ENCODE results near the gene PSTPIP1. TPM values are rescaled to one million over a fixed set of nuclear protein-coding genes. Genes with fewer than 3 reads are reported as not detected.

Gene PSTPIP1
- total and polyA plus RNA-seq, 9 of the 15 experiments (the other 6 are each of a cell fraction or from before 2014, with no cell fraction given) = not detected

- no peak for TF ChIP-seq ZNF717 (CRISPR knock-in tag; IDR thresholded peaks at IDR 0.05)
- TF ChIP-seq POLR2G (IDR thresholded peaks at IDR 0.05; ENCODE audit: low read depth, low read length) = no peak
Measured at GRCh38 chr15:77017761-77018720, 23.1 kb downstream of the PSTPIP1 start (continued).

- TF ChIP-seq, protein P1, sequence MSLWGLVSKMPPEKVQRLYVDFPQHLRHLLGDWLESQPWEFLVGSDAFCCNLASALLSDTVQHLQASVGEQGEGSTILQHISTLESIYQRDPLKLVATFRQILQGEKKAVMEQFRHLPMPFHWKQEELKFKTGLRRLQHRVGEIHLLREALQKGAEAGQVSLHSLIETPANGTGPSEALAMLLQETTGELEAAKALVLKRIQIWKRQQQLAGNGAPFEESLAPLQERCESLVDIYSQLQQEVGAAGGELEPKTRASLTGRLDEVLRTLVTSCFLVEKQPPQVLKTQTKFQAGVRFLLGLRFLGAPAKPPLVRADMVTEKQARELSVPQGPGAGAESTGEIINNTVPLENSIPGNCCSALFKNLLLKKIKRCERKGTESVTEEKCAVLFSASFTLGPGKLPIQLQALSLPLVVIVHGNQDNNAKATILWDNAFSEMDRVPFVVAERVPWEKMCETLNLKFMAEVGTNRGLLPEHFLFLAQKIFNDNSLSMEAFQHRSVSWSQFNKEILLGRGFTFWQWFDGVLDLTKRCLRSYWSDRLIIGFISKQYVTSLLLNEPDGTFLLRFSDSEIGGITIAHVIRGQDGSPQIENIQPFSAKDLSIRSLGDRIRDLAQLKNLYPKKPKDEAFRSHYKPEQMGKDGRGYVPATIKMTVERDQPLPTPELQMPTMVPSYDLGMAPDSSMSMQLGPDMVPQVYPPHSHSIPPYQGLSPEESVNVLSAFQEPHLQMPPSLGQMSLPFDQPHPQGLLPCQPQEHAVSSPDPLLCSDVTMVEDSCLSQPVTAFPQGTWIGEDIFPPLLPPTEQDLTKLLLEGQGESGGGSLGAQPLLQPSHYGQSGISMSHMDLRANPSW (CRISPR knock-in tag; IDR thresholded peaks at IDR 0.05) = no peak
- no peak for TF ChIP-seq ZNF184 (CRISPR knock-in tag; IDR thresholded peaks at IDR 0.05)
- no peak for TF ChIP-seq RHOXF2B (CRISPR knock-in tag; conservative IDR thresholded peaks at IDR 0.05)
- no peak for TF ChIP-seq MYNN (IDR thresholded peaks at IDR 0.05)
- no peak for TF ChIP-seq MYNN (CRISPR knock-in tag; IDR thresholded peaks at IDR 0.05)
- TF ChIP-seq PRMT5 (CRISPR knock-in tag; IDR thresholded peaks at IDR 0.05) = no peak
Measured at GRCh38 chr15:77018796-77019505, 24.0 kb downstream of the PSTPIP1 start.

More at GRCh38 chr15:77018796-77019505, 24.0 kb downstream of the PSTPIP1 start:
- Histone ChIP-seq H3K4me2 (ENCODE audit: insufficient read depth, low read length) (no peak overlapping the region), H3K9me1 (ENCODE audit: control insufficient read depth, insufficient read depth, low read length) (no peaks in the 10 kb centered on the region), H3K4me1 (replicated peaks in 1 of 2; ENCODE audit: control insufficient read depth in 2 of 2, insufficient read depth in 2 of 2, low read length in 2 of 2) (peaks cover 0 to 8% of the 10 kb centered on the region in 2 experiments; a peak in 2 of 5 replicates), H3K27ac (ENCODE audit: extremely low read depth, low read depth, low read length) (no peak overlapping the region), H3K9ac (ENCODE audit: insufficient read depth in 1 of 2, low read depth in 2 of 2, low read length in 2 of 2) (0 out of 4 replicates have a peak overlapping the region, but pooled peaks of 1 of the 2 experiments have one; percentile 21), H3K4me3 (no peak overlapping the region), H3K9me3 (replicated peaks; ENCODE audit: control insufficient read depth, insufficient read depth, low read depth, low read length) (no peaks in the 10 kb centered on the region), H3K79me2 (ENCODE audit: control insufficient read depth, insufficient read depth, low read length) (no peaks in the 10 kb centered on the region), H4K20me1 (replicated peaks; ENCODE audit: control insufficient read depth, insufficient read depth, low read length) (0 out of 2 replicates have a peak, but pooled peaks cover 7% of the 10 kb centered on the region), H3K36me3 (ENCODE audit: control insufficient read depth, insufficient read depth, low read length) (no peaks in the 10 kb centered on the region), H2AFZ (ENCODE audit: low read depth, low read length) (no peak overlapping the region), H3K27me3 (ENCODE audit: control insufficient read depth in 2 of 2, insufficient read depth in 2 of 2, low read length in 2 of 2) (peaks cover 4 to 54% of the 10 kb centered on the region in 2 experiments; a peak in 4 of 5 replicates)
- BruUV-seq (replicated peaks) = no TSS peak
- ChIA-PET CTCF (ENCODE audit: low intra/inter-chr PET ratio) (no interaction called here), POLR2A (interaction anchor here (0.7 kb wide), 1 partner anchor 38 kb away, joined by 3 read pairs; no protein-coding TSS in a partner anchor)
- in situ Hi-C loops (cut with MboI) = no loop called here
- 5% methylated on average over 11 of the region's 11 CpGs for WGBS (ENCODE audit: insufficient coverage, low coverage, missing lambda C conversion rate)
- no peak for DNase-seq (ENCODE audit: extremely low read depth in 1 of 4, low spot score in 3 of 4)
- intact Hi-C loops (cut with micrococcal nuclease) = no loop called here
- no peak for ATAC-seq
- FAIRE-seq = no peak

Measured in K562 (cell line).